Measurements from ENCODE around the gene PGAM2. TPM values are rescaled to one million over a fixed set of nuclear protein-coding genes. Genes with fewer than 3 reads are reported as not detected.

The PGAM2 gene
- total and polyA plus RNA-seq, 2 of the 13 experiments (the other 11 are each of a cell fraction or from before 2014, with no cell fraction given): 0.22 TPM; not detected in 1

DNA sequence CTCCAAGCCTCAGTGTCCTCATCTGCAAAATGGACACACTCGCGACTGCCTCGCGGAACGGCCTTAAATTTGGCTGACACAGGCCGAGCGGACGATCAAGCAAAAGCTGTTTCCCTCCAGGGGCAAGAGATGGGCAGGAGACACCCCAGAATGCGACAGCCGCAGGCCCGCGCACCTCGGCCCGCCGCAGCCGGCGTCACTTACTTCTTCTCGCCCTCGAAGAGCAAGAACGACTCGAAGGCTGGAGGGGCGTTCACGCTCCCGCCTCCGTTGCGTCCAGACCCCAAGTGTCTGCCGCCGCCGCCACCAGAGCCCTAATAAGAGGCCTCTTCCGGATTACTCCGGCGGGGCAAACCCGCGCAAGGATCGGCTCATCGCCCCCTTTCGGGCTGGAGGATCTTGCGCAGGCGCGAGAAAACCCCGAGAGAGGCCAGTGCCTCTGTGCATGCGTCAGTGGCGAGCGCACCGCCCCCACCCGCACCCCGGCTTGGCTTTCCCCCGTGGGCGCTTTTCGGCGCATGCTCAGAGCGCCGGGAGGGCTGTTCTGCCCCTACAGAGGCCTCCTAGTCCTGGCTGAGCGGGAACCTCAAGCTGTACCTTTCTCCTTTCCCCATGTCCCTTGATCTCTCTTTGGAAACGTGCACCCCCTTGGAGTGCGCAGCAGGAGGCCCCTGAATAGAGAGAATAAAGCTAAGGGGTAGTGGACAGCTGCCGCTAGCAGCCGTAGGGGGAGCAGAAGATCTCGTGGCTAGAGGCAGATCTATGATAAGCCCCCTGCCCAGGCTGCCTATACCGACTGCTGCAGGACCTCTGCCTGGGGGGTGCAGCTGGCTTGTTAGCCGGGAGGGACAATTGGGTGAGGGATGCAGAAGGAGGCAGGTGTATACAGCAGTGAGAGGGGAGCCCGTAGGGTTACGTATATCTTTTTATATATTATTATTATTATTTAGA, 46.2 kb downstream of the PGAM2 start (continued):
- peak; percentile 64 for TF ChIP-seq PAXIP1 (CRISPR knock-in tag; conservative IDR thresholded peaks at IDR 0.05)
- peak; percentile 35; the same call in 1 of the 2 replicates for TF ChIP-seq MNT (IDR thresholded peaks at IDR 0.05)
- peak; percentile 66; the same call in 1 of the 2 replicates for TF ChIP-seq TBX3 (IDR thresholded peaks at IDR 0.05; ENCODE audit: borderline replicate concordance)
- 0 out of 2 replicates have a peak, but pooled peaks have one; percentile 35 for TF ChIP-seq TGIF2 (CRISPR knock-in tag; IDR thresholded peaks at IDR 0.05)
- TF ChIP-seq, protein P1, sequence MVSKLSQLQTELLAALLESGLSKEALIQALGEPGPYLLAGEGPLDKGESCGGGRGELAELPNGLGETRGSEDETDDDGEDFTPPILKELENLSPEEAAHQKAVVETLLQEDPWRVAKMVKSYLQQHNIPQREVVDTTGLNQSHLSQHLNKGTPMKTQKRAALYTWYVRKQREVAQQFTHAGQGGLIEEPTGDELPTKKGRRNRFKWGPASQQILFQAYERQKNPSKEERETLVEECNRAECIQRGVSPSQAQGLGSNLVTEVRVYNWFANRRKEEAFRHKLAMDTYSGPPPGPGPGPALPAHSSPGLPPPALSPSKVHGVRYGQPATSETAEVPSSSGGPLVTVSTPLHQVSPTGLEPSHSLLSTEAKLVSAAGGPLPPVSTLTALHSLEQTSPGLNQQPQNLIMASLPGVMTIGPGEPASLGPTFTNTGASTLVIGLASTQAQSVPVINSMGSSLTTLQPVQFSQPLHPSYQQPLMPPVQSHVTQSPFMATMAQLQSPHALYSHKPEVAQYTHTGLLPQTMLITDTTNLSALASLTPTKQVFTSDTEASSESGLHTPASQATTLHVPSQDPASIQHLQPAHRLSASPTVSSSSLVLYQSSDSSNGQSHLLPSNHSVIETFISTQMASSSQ (IDR thresholded peaks at IDR 0.05; ENCODE audit: low read depth): 0 out of 2 replicates have a peak, but pooled peaks have one; percentile 8
- TF ChIP-seq, protein P1 (CRISPR knock-in tag; IDR thresholded peaks at IDR 0.05; ENCODE audit: borderline replicate concordance): peak; percentile 62; the same call in 1 of the 2 replicates
- TF ChIP-seq ASH2L (IDR thresholded peaks at IDR 0.05; ENCODE audit: insufficient read length, low read depth, low read length): peak; percentile 61
- peak; percentile 74 for TF ChIP-seq ZBTB38 (CRISPR knock-in tag; IDR thresholded peaks at IDR 0.05)
- peak; percentile 60; the same call in 1 of the 2 replicates for TF ChIP-seq MYC (CRISPR knock-in tag; IDR thresholded peaks at IDR 0.05; ENCODE audit: borderline replicate concordance)
- peak; percentile 70 for TF ChIP-seq NCOA2 (CRISPR knock-in tag; IDR thresholded peaks at IDR 0.05)
- TF ChIP-seq IRF2 (CRISPR knock-in tag; IDR thresholded peaks at IDR 0.05): peak; percentile 85
- peak; percentile 85 for TF ChIP-seq ZFP91 (CRISPR knock-in tag; IDR thresholded peaks at IDR 0.05; ENCODE audit: borderline replicate concordance)
- TF ChIP-seq ZNF792 (CRISPR knock-in tag; IDR thresholded peaks at IDR 0.05): peak; percentile 71

Data from HepG2 (cell line).